ENCODE measurements around the gene TMUB1.

The TMUB1 gene

GRCh38 chr7:151083071-151083823 lies at the start of gene TMUB1:
TMUB1 (minus strand) TSS chr7:151083493; CDS start chr7:151082563, 930 bp downstream.
- no peak for DNase-seq (ENCODE audit: low read depth)
- TF ChIP-seq CTCF (IDR thresholded peaks at IDR 0.05; ENCODE audit: low read depth, low read length, missing control alignments), result no peak
- peak within 1 kb of the TSS; percentile 81 for H3K4me3 ChIP-seq (ENCODE audit: low read depth, low read length)

GRCh38 chr7:151132461-151133205 lies 49.3 kb upstream of the TMUB1 start:
- TF ChIP-seq CTCF (IDR thresholded peaks at IDR 0.05; ENCODE audit: low read depth, low read length, missing control alignments), result no peak
- DNase-seq (ENCODE audit: low read depth), result no peak
- H3K4me3 ChIP-seq (ENCODE audit: low read depth, low read length), result no peak overlapping the region

GRCh38 chr7:151131592-151132293 lies 48.5 kb upstream of the TMUB1 start:
- H3K4me3 ChIP-seq (ENCODE audit: low read depth, low read length), result no peak overlapping the region
- DNase-seq (ENCODE audit: low read depth), result no peak
- TF ChIP-seq CTCF (IDR thresholded peaks at IDR 0.05; ENCODE audit: low read depth, low read length, missing control alignments), result no peak

GRCh38 chr7:151131224-151131591 lies 47.9 kb upstream of the TMUB1 start:
- H3K4me3 ChIP-seq (ENCODE audit: low read depth, low read length), result no peak overlapping the region
- no peak for TF ChIP-seq CTCF (IDR thresholded peaks at IDR 0.05; ENCODE audit: low read depth, low read length, missing control alignments)
- no peak for DNase-seq (ENCODE audit: low read depth)

GRCh38 chr7:151130741-151131157 lies 47.5 kb upstream of the TMUB1 start:
- no peak for TF ChIP-seq CTCF (IDR thresholded peaks at IDR 0.05; ENCODE audit: low read depth, low read length, missing control alignments)
- DNase-seq (ENCODE audit: low read depth), result no peak

GRCh38 chr7:151129960-151130591 lies 46.8 kb upstream of the TMUB1 start:
- no peak for TF ChIP-seq CTCF (IDR thresholded peaks at IDR 0.05; ENCODE audit: low read depth, low read length, missing control alignments)
- no peak overlapping the region for H3K4me3 ChIP-seq (ENCODE audit: low read depth, low read length)
- no peak for DNase-seq (ENCODE audit: low read depth)

More at GRCh38 chr7:151130741-151131157, 47.5 kb upstream of the TMUB1 start:
- no peak overlapping the region for H3K4me3 ChIP-seq (ENCODE audit: low read depth, low read length)

Measured in GM12864 (cell line).